PC-9 (cell line): Measurements from ENCODE around the gene TNFRSF12A. TPM values are rescaled to one million over a fixed set of nuclear protein-coding genes. Genes with fewer than 3 reads are reported as not detected.

Experiments
- BruUV-seq: library from RNA; stranded (reverse); fragments of 400-500 nt; replicated peaks from 2 replicates; lab custom pipeline; 2021; lab: Mats Ljungman, UMichigan
- CTCF ChIA-PET: fragments of 300-600 bp; sonication (Branson Sonifier 250); formaldehyde crosslinking; loops from one replicate; lab custom pipeline; 2022; ENCODE audit warnings: antibody characterized with exemption; lab: Charles Lee
- POLR2A ChIA-PET: fragments of 300-600 bp; sonication (Branson Sonifier 250); formaldehyde crosslinking; loops from one replicate; lab custom pipeline; 2022; ENCODE audit warnings: antibody characterized with exemption; ENCODE audit not compliant: unreplicated experiment; lab: Charles Lee
- DNase-seq, 2 experiments: peaks; one replicate each; pipeline versions ENCODE4 v3.0.0 to v3.0.0-alpha.2; 2015 to 2022; ENCODE audit warnings: mixed read lengths in 1 of 2
- H2AFZ ChIP-seq: fragments of 200-600 bp; sonication (generic); 2 replicates; pipeline ENCODE4 v1.8.1; 2017; ENCODE audit warnings: antibody characterized with exemption
- H3F3A ChIP-seq: fragments of 200-600 bp; sonication (generic); 2 replicates; pipeline ENCODE4 v1.8.1; 2017; ENCODE audit warnings: antibody characterized with exemption, mild to moderate bottlenecking, low read depth; ENCODE audit not compliant: insufficient read depth
- H3K27ac ChIP-seq: fragments of 200-600 bp; sonication (generic); 2 replicates; pipeline ENCODE4 v1.6.1; 2016; ENCODE audit warnings: mixed run types
- H3K27me3 ChIP-seq: fragments of 200-600 bp; sonication (generic); 2 replicates; pipeline ENCODE4 v1.6.1; 2016; ENCODE audit warnings: low read depth, mixed run types; ENCODE audit not compliant: insufficient read depth
- H3K36me3 ChIP-seq: fragments of 200-600 bp; sonication (generic); 2 replicates; pipeline ENCODE4 v1.6.1; 2016; ENCODE audit warnings: low read depth, mixed run types
- H3K4me1 ChIP-seq: fragments of 200-600 bp; sonication (generic); replicated peaks from 2 replicates; pipeline ENCODE4 v1.6.1; 2016; ENCODE audit warnings: mixed run types; ENCODE audit not compliant: insufficient read depth
- H3K4me2 ChIP-seq: fragments of 200-600 bp; sonication (generic); 2 replicates; pipeline ENCODE4 v1.6.1; 2017; ENCODE audit warnings: mixed run types
- H3K4me3 ChIP-seq: fragments of 200-600 bp; sonication (generic); 2 replicates; pipeline ENCODE4 v1.6.1; 2016; ENCODE audit warnings: mixed run types
- H3K79me2 ChIP-seq: fragments of 200-600 bp; sonication (generic); 2 replicates; pipeline ENCODE4 v1.6.1; 2017; ENCODE audit warnings: low read depth, mixed run types
- H3K9me2 ChIP-seq: fragments of 200-600 bp; sonication (generic); 2 replicates; pipeline ENCODE4 v1.8.1; 2017; ENCODE audit warnings: mild to moderate bottlenecking; ENCODE audit not compliant: insufficient read depth
- H3K9me3 ChIP-seq: fragments of 200-600 bp; sonication (generic); 2 replicates; pipeline ENCODE4 v1.8.1; 2016; ENCODE audit warnings: low read depth; ENCODE audit not compliant: insufficient read depth
- H4K20me1 ChIP-seq: fragments of 200-600 bp; sonication (generic); 2 replicates; pipeline ENCODE4 v1.8.1; 2017; ENCODE audit not compliant: insufficient read depth
- EZH2 ChIP-seq: fragments of 200-600 bp; sonication (generic); IDR thresholded peaks from 2 replicates; pipeline ENCODE4 v1.8.0; 2017; ENCODE audit warnings: antibody characterized with exemption, low read depth
- intact Hi-C: fragments of 100-400 bp; cut with micrococcal nuclease; formaldehyde crosslinking; loops from one replicate; pipeline ENCODE4 v1.10.0; 2022; ENCODE audit not compliant: unreplicated experiment
- total RNA-seq: library from RNA; stranded (reverse); gene quantifications from 2 replicates; pipeline ENCODE4 v1.2.3, GENCODE V29; 2021
- TF ChIP-seq, protein P1 (sequence below): fragments of 200-600 bp; sonication (generic); conservative IDR thresholded peaks from 2 replicates; pipeline ENCODE4 v1.6.1; 2017; ENCODE audit warnings: mixed run types, antibody characterized with exemption, mild to moderate bottlenecking, moderate library complexity

Gene TNFRSF12A
- total RNA-seq, 1 experiment from 2014 or later = 226 TPM

- ChIA-PET CTCF (no interaction called here), POLR2A (interaction anchor here (0.6 kb wide), 1 partner anchor 12 kb away, joined by 3 read pairs; no protein-coding TSS in a partner anchor)
- Histone ChIP-seq H2AFZ (no peak overlapping the region), H3K9me3 (no peaks in the 10 kb centered on the region), H3F3A (peaks cover 14% of the 10 kb centered on the region; the same call in 1 of the 2 replicates), H3K27ac (no peak overlapping the region), H3K27me3 (no peaks in the 10 kb centered on the region), H3K79me2 (peaks cover 10% of the 10 kb centered on the region), H3K4me1 (peaks cover 11% of the 10 kb centered on the region), H3K36me3 (no peaks in the 10 kb centered on the region), H3K4me3 (no peak overlapping the region), H4K20me1 (no peaks in the 10 kb centered on the region; the same call in 1 of the 2 replicates), H3K4me2 (no peak overlapping the region), H3K9me2 (no peaks in the 10 kb centered on the region)
- intact Hi-C loops = no loop called here
- BruUV-seq = no TSS peak
- TF ChIP-seq, protein P1, sequence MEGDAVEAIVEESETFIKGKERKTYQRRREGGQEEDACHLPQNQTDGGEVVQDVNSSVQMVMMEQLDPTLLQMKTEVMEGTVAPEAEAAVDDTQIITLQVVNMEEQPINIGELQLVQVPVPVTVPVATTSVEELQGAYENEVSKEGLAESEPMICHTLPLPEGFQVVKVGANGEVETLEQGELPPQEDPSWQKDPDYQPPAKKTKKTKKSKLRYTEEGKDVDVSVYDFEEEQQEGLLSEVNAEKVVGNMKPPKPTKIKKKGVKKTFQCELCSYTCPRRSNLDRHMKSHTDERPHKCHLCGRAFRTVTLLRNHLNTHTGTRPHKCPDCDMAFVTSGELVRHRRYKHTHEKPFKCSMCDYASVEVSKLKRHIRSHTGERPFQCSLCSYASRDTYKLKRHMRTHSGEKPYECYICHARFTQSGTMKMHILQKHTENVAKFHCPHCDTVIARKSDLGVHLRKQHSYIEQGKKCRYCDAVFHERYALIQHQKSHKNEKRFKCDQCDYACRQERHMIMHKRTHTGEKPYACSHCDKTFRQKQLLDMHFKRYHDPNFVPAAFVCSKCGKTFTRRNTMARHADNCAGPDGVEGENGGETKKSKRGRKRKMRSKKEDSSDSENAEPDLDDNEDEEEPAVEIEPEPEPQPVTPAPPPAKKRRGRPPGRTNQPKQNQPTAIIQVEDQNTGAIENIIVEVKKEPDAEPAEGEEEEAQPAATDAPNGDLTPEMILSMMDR = no peak
- TF ChIP-seq EZH2 = no peak
- DNase-seq = no peak
These were observed 44.0 kb upstream of the TNFRSF12A start for GRCh38 chr16:2976201-2976600.

DNA sequence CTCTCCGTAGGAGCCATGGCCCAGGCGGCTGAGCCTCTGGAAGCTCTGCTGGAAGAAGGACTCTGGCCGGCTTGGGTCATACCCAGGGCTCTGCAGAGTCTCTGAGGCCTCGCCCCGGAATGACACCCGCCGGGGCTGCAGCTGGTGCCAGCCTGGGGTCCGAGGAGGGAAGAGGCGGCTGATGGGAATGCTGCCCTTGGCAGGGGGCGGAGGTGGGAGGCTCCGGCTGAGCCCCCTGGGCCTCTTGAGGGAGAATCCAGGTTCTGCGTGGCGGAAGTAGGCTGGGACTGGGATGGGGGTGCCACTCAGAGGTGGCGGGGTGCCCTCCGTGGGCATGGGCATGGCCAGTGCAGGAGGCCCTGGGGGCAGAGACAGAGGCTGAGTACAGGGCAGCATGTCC is 43.5 kb upstream of the TNFRSF12A start:
- intact Hi-C loops = no loop called here
- no TSS peak for BruUV-seq
- Histone ChIP-seq H2AFZ (no peak overlapping the region), H3F3A (peaks cover 19% of the 10 kb centered on the region; the same call in 1 of the 2 replicates), H3K4me3 (no peak overlapping the region), H3K36me3 (no peaks in the 10 kb centered on the region), H3K27ac (no peak overlapping the region), H3K79me2 (peaks cover 10% of the 10 kb centered on the region), H3K9me2 (no peaks in the 10 kb centered on the region), H4K20me1 (no peaks in the 10 kb centered on the region; the same call in 1 of the 2 replicates), H3K27me3 (no peaks in the 10 kb centered on the region), H3K4me2 (no peak overlapping the region), H3K9me3 (no peaks in the 10 kb centered on the region), H3K4me1 (peaks cover 13% of the 10 kb centered on the region)
- no peak for DNase-seq
- POLR2A ChIA-PET = no interaction called here
- CTCF ChIA-PET = no interaction called here
- no peak for TF ChIP-seq EZH2
- TF ChIP-seq, protein P1 = no peak

DNA sequence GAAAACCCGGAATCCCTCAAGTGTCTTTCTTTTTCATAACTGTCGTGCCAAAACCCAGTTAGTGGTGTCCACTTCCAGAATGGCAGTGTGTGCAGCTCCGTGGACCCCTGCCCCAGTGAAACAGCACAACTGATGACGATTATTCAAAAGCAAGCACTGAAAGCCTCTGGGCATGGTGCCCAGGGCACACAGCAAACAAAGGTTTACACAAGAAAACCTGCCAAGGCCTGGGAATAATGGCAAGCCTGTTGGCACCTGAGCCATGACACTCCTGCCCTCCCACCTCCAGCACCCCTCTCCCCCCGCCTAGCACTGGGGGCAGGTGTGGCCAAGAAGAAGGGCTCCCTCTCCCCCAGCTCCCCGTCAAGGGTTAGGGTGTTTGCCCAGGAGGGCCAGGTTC is 42.7 kb upstream of the TNFRSF12A start:
- no peak for DNase-seq

More for the DNA sequence above, 42.7 kb upstream of the TNFRSF12A start:
- Histone ChIP-seq H3K36me3 (no peaks in the 10 kb centered on the region), H3K4me2 (no peak overlapping the region), H3F3A (peaks cover 21% of the 10 kb centered on the region; the same call in 1 of the 2 replicates), H3K4me3 (no peak overlapping the region), H3K27ac (no peak overlapping the region), H3K27me3 (no peaks in the 10 kb centered on the region), H2AFZ (no peak overlapping the region), H3K9me3 (no peaks in the 10 kb centered on the region), H3K4me1 (peaks cover 13% of the 10 kb centered on the region), H3K9me2 (no peaks in the 10 kb centered on the region), H3K79me2 (peaks cover 10% of the 10 kb centered on the region), H4K20me1 (no peaks in the 10 kb centered on the region; the same call in 1 of the 2 replicates)
- BruUV-seq = no TSS peak
- CTCF ChIA-PET = no interaction called here
- no peak for TF ChIP-seq EZH2
- TF ChIP-seq, protein P1 = no peak
- intact Hi-C loops = no loop called here
- POLR2A ChIA-PET = no interaction called here
